T-helper 17 cell (primary cell): Measurements from ENCODE around the gene FMN2. TPM values are rescaled to one million over a fixed set of nuclear protein-coding genes. Genes with fewer than 3 reads are reported as not detected.

Experiments used
- ATAC-seq: fragments of 150-1000 bp; cut with Tn5 transposase; 2 replicates; pipeline ENCODE4 v1.10.0; 2021; ENCODE audit warnings: mild to moderate bottlenecking, moderate library complexity
- DNase-seq, 3 donors: peaks; one replicate each; pipeline versions ENCODE4 v3.0.0 to v3.0.0-alpha.2; 2020 to 2021
- H3K9me3 ChIP-seq: one replicate; pipeline ENCODE4 v1.7.0; 2013; ENCODE audit warnings: low read length, mild to moderate bottlenecking; ENCODE audit not compliant: control insufficient read depth, poor library complexity, severe bottlenecking
- H3K27ac Mint-ChIP-seq: one replicate; pipeline ENCODE4 v1.8.0; 2022; ENCODE audit warnings: mild to moderate bottlenecking, moderate library complexity, mixed read lengths
- H3K27me3 Mint-ChIP-seq: one replicate; pipeline ENCODE4 v1.8.0; 2022; ENCODE audit warnings: mixed read lengths
- H3K36me3 Mint-ChIP-seq: one replicate; pipeline ENCODE4 v1.8.0; 2022; ENCODE audit warnings: low read depth, mixed read lengths
- H3K4me1 Mint-ChIP-seq: one replicate; pipeline ENCODE4 v1.8.0; 2022; ENCODE audit warnings: mild to moderate bottlenecking, mixed read lengths
- H3K4me3 Mint-ChIP-seq: one replicate; pipeline ENCODE4 v1.8.0; 2022; ENCODE audit warnings: mild to moderate bottlenecking, moderate library complexity, mixed read lengths
- total RNA-seq, 4 donors: library from RNA in 2 of 4; stranded (reverse) in 2 of 4; gene quantifications; one replicate each; pipeline ENCODE4 v1.2.3 and lab custom pipeline; 2022 to 2026

The FMN2 gene
- not detected for total RNA-seq
- 0.15 to 0.35 reads per million in 2 donors for total RNA-seq (lab: John Stamatoyannopoulos, UW)

DNA sequence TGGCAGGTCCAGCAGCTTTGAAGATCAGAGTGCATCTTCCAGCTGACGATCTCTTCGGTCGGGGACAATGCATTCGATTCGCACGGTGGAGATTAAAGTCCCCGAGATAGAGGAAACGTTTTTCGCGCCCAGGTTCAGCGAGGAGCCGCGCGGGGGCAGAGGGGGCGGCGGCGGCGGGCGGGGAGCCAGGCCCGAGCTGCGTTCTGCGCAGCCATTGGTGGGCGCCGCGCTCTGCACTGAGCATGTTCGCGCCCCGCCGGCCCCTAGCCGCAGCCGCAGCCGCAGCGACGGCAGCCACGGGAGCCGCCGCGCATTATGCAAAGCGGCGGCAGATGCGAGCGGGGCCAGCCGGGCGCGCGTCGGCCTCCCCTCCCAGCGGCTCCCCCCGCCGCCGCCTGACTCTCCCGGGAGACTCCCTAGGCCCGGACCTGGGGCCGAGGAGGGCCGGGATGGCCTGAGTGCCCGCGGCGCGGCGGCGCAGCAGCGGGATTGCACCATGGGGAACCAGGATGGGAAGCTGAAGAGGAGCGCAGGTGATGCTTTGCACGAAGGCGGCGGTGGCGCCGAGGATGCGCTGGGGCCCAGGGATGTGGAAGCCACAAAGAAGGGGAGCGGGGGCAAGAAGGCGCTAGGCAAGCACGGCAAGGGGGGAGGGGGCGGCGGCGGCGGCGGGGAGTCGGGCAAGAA lies at the start of gene FMN2:
Gene FMN2, plus strand, starts transcription at position 270 of the 687 bp plus-strand sequence. Its CDS starts 227 bp downstream, at position 497.
- Mint-ChIP-seq H3K36me3 (no peaks in the 10 kb centered on the region), H3K4me3 (no peak within 1 kb of the TSS), H3K4me1 (peaks cover 3% of the 10 kb centered on the region), H3K27ac (no peak within 1 kb of the TSS), H3K27me3 (peaks cover 46% of the 10 kb centered on the region)
- ATAC-seq = no peak
- DNase-seq = no peak
- H3K9me3 ChIP-seq = no peaks in the 10 kb centered on the region

DNA sequence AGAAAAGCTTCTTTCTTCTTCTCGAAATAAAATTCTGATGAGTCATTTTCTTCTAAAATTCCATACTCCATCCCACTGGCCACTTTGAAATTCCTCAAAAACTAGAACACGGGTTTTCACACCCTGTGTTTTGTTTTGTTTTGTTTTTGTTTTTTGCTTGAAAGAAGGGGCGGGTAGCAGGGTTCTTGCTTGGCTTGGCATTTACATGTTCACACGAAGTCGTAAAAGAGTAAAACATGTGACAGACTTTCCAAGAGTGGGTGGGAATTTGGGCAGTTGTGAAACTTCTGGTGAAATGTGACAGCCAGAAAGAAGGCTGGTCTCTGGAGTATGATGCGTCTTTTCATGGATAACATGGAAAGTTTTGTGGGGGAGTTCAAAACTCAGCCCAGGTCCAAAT lies 47.1 kb upstream of the FMN2 start:
- no peaks in the 10 kb centered on the region for H3K9me3 ChIP-seq
- H3K4me3 Mint-ChIP-seq = no peak overlapping the region
- H3K27ac Mint-ChIP-seq = no peak overlapping the region
- ATAC-seq = no peak
- no peaks in the 10 kb centered on the region for H3K4me1 Mint-ChIP-seq
- H3K36me3 Mint-ChIP-seq = no peaks in the 10 kb centered on the region
- DNase-seq = no peak
- peaks cover 7% of the 10 kb centered on the region for H3K27me3 Mint-ChIP-seq

DNA sequence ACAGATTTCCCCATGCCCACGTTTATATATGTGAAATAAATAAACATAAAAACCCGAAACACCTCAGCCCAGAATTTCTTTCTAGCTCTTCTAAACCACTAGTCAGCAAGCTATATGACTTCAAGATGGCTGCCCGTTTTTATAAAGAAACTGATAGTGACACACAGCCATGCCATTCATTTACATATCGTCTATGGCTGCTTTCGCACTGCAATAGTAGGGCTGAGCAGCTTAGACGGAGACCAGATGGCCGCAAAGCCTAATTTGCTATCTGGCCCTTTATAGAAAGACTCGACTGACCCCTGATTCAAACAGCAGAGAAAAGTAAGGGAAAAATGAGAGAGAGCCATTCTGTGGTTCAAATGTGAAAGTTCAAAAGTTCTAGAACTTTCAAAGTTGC lies 45.7 kb upstream of the FMN2 start:
- peaks cover 7% of the 10 kb centered on the region for H3K27me3 Mint-ChIP-seq
- H3K9me3 ChIP-seq = no peaks in the 10 kb centered on the region
- DNase-seq = no peak
- H3K27ac Mint-ChIP-seq = no peak overlapping the region
- no peaks in the 10 kb centered on the region for H3K36me3 Mint-ChIP-seq
- ATAC-seq = no peak
- H3K4me1 Mint-ChIP-seq = no peaks in the 10 kb centered on the region
- no peak overlapping the region for H3K4me3 Mint-ChIP-seq

DNA sequence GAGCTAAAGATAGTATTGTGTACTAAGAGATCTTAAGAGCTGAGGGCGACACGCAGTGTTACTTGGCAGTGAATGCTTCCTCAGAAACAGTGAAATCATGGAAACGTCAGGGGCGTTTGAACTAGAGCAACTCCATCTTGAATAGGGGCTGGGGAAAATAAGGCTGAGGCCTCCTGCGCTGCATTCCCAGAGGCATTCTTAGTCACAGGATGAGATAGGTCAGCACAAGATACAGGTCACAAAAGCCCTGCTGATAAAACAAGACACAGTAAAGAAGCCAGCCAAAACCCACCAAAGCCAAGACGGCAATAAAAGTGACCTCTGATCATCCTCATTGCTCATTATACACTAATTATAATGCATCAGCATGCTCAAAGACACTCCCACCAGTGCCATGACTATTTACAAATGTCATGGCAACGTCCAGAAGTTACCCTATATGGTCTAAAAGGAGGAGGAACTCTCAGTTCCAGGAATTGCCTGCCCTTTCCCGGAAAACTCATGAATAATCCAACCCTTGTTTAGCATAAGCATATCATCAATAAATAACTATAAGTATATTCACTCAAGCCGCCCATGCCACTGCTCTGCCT lies 37.5 kb upstream of the FMN2 start:
- no peaks in the 10 kb centered on the region for H3K9me3 ChIP-seq
- ATAC-seq (no peak), DNase-seq (no peak)
- Mint-ChIP-seq H3K27me3 (no peaks in the 10 kb centered on the region), H3K36me3 (no peaks in the 10 kb centered on the region), H3K4me1 (no peaks in the 10 kb centered on the region), H3K4me3 (no peak overlapping the region), H3K27ac (no peak overlapping the region)

DNA sequence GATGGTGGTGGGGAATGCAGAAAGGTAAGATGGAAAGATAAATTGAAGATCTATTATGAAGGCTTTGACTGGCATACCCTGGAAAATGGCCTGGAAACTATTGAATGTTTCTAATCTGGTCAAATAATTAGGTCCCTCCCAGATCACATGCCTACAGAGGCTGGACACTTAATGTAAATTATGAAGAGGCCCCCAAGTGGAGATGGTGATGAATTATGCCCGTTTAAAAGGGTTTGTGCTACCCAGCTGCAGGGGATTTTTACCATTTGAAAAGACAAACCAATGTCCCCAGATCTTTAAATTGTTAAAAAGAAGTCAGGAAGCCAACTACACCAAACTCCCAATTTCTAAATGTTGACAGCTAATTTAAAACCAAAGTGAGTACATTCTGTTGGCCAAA lies 35.7 kb upstream of the FMN2 start:
- no peak overlapping the region for H3K4me3 Mint-ChIP-seq
- no peaks in the 10 kb centered on the region for H3K4me1 Mint-ChIP-seq
- H3K36me3 Mint-ChIP-seq = no peaks in the 10 kb centered on the region
- no peaks in the 10 kb centered on the region for H3K9me3 ChIP-seq
- H3K27me3 Mint-ChIP-seq = no peaks in the 10 kb centered on the region
- ATAC-seq (no peak), DNase-seq (no peak)
- H3K27ac Mint-ChIP-seq = no peak overlapping the region

DNA sequence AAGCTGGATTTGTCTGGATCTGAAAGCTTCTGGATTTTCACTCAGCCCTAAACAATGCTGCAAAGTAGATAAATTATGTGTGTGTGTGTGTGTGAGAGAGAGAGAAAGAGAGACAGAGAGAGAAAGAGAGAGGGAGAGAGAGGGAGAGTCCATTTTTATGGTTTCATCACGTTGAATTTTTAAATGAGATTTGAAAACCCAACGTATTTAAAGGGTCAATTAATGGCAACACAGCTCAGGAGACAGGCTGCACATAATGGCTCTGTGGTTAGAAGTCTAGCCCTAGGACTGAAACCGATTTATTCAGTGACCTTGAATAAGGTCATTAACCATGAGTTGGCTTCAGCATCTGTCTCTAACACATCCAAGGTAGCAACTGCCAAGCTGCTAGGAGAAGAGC lies 35.3 kb upstream of the FMN2 start:
- no peak for DNase-seq
- ATAC-seq = no peak
- no peaks in the 10 kb centered on the region for H3K36me3 Mint-ChIP-seq
- H3K9me3 ChIP-seq = no peaks in the 10 kb centered on the region
- no peak overlapping the region for H3K4me3 Mint-ChIP-seq
- H3K27ac Mint-ChIP-seq = no peak overlapping the region
- H3K27me3 Mint-ChIP-seq = no peaks in the 10 kb centered on the region
- H3K4me1 Mint-ChIP-seq = no peaks in the 10 kb centered on the region

DNA sequence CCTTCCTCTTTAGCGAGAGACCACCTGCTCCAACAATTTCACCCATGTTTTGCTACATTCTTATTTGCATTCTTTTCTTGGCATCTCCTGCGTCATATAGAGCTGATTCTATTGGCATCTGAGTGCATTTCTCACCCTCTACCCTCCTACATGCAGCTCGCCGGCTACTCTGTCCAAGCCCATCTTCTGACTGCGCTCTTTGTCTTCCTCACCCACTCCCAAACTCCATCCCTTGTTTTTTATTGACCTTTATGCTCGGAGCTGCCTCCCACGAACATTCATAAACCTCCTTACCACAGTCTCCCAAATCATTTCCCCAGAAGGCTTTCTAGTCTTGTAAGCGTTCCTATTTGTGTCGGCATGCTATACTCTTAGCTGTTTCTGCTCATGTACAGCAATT lies 33.6 kb upstream of the FMN2 start:
- H3K4me1 Mint-ChIP-seq = no peaks in the 10 kb centered on the region
- no peak for DNase-seq

DNA sequence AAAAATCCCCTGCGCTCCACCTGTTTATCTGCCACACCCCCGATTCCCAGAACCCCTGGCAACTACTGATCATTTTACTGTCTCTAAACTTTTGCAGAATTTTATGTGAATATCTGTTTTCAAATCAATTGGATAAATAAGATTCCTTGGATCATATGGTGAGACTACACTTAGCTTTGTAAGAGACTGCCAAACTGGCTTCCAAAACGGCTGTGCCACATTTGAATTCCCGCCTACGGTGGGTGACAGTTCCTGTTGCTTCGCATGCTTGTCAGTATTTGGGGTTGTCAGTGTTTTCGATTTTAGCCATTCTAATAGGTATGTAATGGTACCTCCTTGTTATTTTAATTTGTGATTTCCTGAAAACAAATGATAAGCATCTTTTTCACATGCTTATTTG lies 22.7 kb upstream of the FMN2 start:
- H3K9me3 ChIP-seq = no peaks in the 10 kb centered on the region
- no peak for DNase-seq
- Mint-ChIP-seq H3K4me3 (no peak overlapping the region), H3K27ac (no peak overlapping the region), H3K27me3 (no peaks in the 10 kb centered on the region), H3K36me3 (no peaks in the 10 kb centered on the region), H3K4me1 (no peaks in the 10 kb centered on the region)
- ATAC-seq = no peak

More for the DNA sequence above, 33.6 kb upstream of the FMN2 start:
- no peak for ATAC-seq
- Mint-ChIP-seq H3K36me3 (no peaks in the 10 kb centered on the region), H3K27me3 (no peaks in the 10 kb centered on the region), H3K27ac (no peak overlapping the region), H3K4me3 (no peak overlapping the region)
- H3K9me3 ChIP-seq = no peaks in the 10 kb centered on the region

DNA sequence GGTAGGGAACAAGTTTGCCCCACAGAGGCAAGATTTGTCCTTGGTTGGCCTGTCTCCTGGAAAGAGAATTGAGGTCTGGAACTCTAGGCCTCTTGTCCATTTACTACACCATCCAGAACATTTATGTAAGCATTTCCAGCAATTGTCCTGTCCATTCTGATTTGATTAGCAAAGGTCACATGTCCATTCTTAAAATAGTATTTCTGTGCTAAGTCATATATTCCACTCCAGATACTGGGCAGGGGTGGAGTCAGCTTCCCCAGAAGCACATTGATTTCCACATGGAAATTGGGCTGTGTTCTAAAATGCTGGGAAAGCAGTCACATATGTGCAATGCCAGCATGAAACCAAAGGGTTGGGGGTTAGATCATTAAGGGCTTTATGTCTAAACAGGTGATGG lies 21.5 kb upstream of the FMN2 start:
- ATAC-seq = no peak
- H3K9me3 ChIP-seq = peaks cover under 1% of the 10 kb centered on the region
- no peaks in the 10 kb centered on the region for H3K27me3 Mint-ChIP-seq
- no peaks in the 10 kb centered on the region for H3K36me3 Mint-ChIP-seq
- H3K27ac Mint-ChIP-seq = no peak overlapping the region
- H3K4me1 Mint-ChIP-seq = no peaks in the 10 kb centered on the region
- no peak for DNase-seq
- no peak overlapping the region for H3K4me3 Mint-ChIP-seq

DNA sequence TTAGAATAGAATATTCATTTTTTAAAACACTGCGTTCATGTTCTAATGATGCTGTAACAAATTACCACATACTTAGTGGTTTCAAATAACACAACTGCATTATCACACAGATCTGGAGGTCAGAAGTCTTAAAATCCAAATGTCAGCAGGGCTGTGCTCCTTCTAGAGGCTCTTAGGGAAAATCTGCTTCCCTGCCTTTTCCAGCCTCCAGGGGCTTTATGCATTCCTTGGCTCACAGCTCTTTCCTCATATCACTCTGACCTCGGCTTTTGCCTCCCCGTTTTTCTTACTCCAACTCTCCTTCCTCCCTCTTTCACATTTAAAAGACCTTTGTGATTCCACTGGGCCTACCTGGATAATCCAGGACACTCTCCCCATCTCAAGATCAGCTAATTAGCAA lies 18.6 kb upstream of the FMN2 start:
- H3K27ac Mint-ChIP-seq = no peak overlapping the region
- DNase-seq (no peak), ATAC-seq (no peak)
- H3K9me3 ChIP-seq = peaks cover 3% of the 10 kb centered on the region
- H3K4me1 Mint-ChIP-seq = no peaks in the 10 kb centered on the region
- H3K36me3 Mint-ChIP-seq = no peaks in the 10 kb centered on the region
- peaks cover 6% of the 10 kb centered on the region for H3K27me3 Mint-ChIP-seq
- no peak overlapping the region for H3K4me3 Mint-ChIP-seq

DNA sequence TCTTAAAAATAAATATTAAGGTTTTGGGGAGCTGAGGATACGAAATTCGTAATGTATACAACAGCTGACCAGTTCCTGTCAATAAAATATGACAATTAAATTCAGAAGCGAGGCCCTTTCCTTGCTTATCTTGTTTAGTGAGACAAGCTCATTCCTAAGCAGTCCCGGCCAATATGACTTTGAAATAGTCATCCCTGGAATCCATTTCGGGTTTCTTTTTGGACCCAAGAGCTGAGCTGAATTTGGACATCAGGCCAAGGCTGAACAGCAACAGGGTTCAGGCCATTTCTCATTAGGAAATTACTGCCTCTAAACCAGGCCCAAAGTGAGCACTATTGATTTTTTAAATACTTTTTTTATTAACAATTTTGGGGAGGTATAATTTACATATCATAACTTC lies 17.3 kb upstream of the FMN2 start:
- H3K9me3 ChIP-seq = peaks cover 3% of the 10 kb centered on the region
- Mint-ChIP-seq H3K36me3 (no peaks in the 10 kb centered on the region), H3K27me3 (peaks cover 6% of the 10 kb centered on the region), H3K4me1 (no peaks in the 10 kb centered on the region), H3K4me3 (no peak overlapping the region), H3K27ac (no peak overlapping the region)
- ATAC-seq (no peak), DNase-seq (no peak)

DNA sequence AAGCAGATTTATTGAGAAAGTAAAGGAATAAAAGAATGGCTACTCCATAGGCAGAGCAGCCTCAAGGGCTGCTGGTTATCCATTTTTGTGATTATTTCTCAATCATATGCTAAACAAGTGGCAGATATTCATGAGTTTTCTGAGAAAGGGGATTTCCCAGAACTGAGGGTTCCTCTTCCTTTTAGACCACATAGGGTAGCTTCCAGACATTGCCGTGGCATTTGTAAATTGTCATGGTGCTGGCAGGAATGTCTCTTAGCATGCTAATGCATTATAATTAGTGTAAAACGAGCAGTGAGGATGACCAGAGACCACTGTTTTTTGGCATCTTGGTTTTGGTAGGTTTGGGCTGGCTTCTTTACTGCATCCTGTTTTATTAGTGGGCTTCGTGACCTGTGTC lies 16.8 kb upstream of the FMN2 start:
- Mint-ChIP-seq H3K4me1 (no peaks in the 10 kb centered on the region), H3K4me3 (no peak overlapping the region), H3K27ac (no peak overlapping the region)

DNA sequence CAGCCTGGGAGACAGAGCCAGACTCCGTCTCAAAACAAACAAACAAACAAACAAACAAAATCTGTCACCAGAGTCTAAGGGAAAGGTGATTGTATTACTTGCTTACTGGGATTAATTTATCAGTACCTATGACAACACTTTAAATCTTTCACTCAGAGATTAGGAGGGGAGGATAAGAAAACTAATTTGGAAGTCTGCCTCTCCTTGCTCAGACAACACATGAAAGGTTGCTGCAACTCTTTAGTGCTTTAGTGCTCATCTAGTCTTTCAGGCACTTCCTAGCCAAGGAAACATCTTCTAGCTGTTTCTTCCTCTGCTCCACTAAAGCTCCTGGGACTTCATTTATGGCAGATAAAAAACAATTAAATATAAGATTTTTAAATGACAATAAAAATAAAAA lies 7.3 kb upstream of the FMN2 start:
- Mint-ChIP-seq H3K4me3 (no peak overlapping the region), H3K27me3 (peaks cover 15% of the 10 kb centered on the region), H3K36me3 (no peaks in the 10 kb centered on the region), H3K4me1 (no peaks in the 10 kb centered on the region), H3K27ac (no peak overlapping the region)
- H3K9me3 ChIP-seq = no peaks in the 10 kb centered on the region
- ATAC-seq (no peak), DNase-seq (no peak)

More for the DNA sequence above, 16.8 kb upstream of the FMN2 start:
- H3K27me3 Mint-ChIP-seq = peaks cover 6% of the 10 kb centered on the region
- DNase-seq = no peak
- ATAC-seq = no peak
- H3K9me3 ChIP-seq = peaks cover 3% of the 10 kb centered on the region
- no peaks in the 10 kb centered on the region for H3K36me3 Mint-ChIP-seq

DNA sequence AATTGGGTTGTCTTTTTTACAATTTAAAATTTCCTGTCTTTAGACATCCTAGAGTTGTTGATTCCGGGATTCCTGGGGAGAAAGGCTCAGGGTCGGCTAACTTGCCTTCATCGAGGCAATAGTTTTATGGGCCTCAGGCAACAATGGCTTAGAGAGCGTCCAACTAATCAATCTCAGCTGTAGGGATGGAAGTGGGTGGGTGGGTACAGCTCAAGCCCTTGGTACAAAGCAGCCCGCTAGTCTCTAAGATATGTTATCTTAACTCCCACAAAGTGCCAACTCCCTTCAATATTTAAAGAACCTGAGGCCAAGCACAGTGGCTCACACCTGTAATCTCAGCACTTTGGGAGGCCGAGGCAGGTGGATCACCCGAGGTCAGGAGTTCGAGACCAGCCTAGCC lies 6.9 kb upstream of the FMN2 start:
- Mint-ChIP-seq H3K4me1 (no peaks in the 10 kb centered on the region), H3K36me3 (no peaks in the 10 kb centered on the region), H3K27ac (no peak overlapping the region), H3K27me3 (peaks cover 19% of the 10 kb centered on the region), H3K4me3 (no peak overlapping the region)
- no peak for DNase-seq
- H3K9me3 ChIP-seq = no peaks in the 10 kb centered on the region
- ATAC-seq = no peak
